Activated CD8-positive, alpha-beta memory T cell treated with anti-CD3 and anti-CD28 coated beads, Interleukin-2, amount 50 U/mL, for 1 hour (primary cell): ENCODE data around the gene KLHL40.
"Not testable (repeated sequence)": the region's sequence is repeated elsewhere in the genome, so short reads cannot be mapped to it uniquely, and the experiment has no call there.

ENCODE experiments used
- DNase-seq: peaks from one replicate; pipeline ENCODE4 v3.0.0-alpha.2; 2020; ENCODE audit errors: extremely low read depth

KLHL40 gene

DNA sequence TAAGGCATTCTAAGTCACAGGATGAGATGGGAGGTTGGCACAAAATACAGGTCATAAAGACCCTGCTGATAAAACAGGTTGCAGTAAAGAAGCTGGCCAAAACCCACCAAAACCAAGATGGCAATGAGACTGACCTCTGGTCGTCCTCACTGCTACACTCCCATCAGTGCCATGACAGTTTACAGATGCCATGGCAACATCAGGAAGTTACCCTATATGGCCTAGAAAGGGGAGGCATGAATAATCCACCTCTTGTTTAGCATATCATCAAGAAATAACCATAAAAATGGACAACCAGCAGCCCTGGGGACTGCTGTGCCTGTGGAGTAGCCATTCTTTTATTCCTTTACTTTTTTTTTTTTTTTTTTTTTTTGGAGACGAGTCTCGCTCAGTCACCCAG lies 37.1 kb downstream of the KLHL40 start:
- not testable (repeated sequence) for DNase-seq

DNA sequence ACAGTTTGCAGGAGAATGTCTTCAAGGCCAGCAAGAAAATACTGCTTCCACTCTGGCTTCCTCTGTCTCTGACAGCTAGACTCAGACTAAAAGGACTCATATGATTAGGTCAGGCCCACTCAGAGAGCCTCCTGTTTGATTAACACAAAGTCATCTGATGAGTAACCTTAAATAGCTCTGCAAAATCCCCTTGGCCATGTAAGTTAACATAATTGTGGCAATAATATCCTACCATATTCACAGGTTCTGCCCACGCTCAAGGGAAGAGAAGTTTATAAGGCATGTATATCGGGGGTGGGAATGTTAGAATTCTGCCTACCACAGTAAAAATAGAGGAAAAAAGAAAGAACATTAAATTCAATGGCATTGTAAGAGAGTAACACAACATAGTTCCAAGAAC lies 37.9 kb downstream of the KLHL40 start:
- no peak for DNase-seq

DNA sequence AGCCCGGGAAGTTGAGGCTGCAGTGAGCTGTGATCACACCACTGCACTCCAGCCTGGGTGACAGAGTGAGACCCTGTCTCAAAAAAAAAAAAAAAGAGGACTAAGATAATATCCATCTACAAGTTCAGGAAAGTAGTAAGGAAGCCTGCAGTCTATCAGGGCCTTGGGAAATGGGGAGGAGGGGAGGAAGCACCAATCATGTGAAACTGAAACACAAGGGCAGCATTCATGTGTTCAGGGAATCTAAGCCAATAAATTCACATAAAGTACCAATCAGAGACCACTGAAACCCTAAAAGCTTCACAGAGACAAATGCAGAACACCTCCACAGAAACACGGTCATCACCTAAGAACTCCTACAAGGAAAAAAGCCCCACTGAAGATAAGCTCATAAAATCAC lies 40.1 kb downstream of the KLHL40 start:
- DNase-seq: no peak

DNA sequence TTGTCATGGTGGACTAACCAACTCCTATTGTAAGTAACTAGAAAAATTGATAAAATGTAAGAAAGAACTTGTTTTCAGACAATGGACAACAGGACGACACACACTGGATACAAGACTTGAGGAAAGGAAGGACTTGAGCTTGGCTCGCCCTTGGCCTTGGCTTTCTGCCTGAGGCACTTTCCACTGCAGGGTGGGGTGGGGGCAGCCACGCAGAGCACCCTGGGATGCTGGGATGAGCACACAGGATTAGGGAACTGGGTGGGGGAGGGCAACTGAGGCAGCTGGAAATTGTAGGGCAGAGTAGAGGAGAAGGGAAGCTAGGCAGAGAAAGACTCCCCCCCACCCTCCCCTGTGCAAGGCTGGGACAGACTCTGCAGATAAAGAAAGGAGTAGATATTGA lies 42.7 kb downstream of the KLHL40 start:
- DNase-seq: no peak

DNA sequence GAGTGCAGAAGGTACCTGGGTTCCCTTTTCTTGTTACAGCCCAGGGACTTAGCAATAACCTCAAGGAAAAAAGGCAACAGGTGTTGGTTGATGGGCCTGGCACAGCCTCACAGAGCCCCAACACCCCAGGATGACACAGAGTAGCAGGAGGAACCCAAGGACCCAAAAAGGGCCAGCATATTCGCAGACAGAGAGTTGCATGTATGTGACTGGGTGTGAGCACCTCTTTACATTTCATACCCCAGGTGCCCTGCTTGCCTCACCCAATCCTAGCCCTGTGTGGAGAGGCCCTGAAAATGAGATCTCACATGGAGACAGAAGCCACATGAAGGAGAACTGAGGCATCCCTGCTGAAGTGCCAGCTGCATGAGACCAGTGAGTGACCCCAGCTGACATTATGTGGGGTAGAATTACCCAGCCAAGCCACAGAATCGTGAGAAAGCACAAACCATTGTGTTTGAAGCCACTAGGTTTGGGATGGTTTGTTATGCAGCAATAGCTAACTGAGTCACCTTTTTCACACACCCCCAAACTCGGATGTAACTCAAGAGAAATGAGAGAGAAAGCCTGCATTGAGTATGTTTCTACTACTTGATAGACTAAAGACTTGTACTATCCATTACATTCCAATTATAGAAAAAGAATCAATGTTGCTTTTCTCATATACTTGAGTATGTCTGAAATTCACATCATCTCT lies 43.5 kb downstream of the KLHL40 start:
- no peak for DNase-seq

DNA sequence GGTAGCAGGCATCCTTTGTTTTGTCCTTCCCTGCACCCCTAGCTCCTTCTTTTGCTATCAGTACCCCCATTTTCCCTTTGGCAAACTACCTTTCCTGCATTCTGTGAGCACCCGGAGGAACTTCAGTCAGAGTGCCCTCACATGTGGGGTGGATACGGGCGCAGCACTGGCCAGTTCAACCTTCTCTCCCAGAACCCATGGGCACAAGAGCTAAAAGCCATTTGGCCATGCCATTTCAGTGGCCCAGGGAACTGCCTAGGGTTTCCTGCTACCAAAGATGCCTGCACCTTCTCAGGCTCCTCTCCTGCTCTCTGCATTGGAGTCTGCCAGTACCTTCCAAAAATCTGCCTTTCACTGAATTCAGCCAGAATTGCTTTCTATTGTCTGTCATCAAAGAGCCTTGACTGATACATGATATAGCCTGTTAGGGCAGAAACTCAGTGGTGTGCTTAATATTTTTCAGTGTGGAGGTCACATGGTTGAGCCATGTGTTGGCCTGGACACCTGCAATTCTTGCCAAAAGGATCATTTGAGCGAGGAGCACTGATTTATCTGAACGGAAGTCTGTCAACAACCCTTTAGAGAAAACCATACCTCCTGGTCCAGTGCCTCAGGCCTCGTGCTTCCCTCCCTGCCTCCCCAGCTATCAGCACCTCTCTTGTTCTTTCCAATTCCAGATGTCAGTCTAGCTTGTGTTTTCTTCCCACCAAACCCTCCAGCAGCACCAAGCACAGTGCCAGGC lies 44.2 kb downstream of the KLHL40 start:
- DNase-seq: no peak

DNA sequence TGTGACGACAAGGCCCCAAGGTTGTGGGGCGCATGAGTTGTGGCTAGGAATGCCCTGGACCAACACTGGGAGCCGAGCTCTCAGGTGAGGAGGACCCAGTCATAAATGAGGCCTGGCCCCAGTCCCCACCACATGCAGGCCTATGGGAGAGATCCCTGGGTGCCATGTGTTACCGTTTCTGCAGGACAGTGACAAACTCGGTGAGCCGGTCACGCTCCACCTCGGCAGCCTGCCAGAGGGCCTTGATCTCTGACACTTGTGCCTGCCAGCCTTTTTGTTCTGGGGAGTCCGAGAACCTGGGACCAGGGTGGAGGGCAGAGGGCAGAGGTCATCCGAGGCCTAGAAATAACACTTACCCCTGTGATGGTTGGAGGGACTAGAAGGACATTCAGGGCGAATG lies 45.0 kb downstream of the KLHL40 start:
- no peak for DNase-seq

DNA sequence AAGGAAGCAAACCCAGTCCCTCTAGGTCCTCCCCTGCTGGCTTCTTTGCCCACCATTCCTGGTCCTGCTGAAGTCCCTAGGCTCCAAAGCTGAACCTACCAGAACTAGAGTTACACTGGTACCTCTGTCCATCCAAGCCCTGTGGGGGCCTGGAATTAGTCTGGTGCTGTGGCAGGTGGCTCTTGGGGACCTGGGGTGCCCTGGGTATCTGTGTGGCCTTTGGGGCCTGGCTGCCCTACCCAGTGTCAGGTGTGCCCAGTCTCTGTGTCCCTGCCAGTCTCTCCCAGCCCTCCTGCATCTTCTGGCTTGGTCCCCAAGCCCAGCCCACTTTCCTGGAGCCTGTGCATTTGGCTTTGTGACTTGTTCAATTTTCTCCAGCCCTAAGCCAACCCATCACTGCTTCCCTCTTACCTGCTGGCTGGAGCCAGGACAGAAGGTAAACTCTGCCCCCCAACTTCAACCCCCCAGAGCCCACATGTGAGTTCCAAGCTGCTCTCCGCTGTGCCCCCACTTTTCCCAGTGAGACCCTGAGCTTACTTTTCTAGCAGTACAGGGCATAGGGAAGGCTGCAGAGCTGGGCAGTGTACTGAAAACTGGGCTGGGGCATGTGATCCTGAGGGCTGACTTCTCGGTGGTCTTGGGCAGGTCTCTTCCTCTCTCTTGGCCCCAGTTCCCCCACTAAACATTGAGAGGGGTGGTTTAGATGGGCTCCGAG lies 45.5 kb downstream of the KLHL40 start:
- no peak for DNase-seq

DNA sequence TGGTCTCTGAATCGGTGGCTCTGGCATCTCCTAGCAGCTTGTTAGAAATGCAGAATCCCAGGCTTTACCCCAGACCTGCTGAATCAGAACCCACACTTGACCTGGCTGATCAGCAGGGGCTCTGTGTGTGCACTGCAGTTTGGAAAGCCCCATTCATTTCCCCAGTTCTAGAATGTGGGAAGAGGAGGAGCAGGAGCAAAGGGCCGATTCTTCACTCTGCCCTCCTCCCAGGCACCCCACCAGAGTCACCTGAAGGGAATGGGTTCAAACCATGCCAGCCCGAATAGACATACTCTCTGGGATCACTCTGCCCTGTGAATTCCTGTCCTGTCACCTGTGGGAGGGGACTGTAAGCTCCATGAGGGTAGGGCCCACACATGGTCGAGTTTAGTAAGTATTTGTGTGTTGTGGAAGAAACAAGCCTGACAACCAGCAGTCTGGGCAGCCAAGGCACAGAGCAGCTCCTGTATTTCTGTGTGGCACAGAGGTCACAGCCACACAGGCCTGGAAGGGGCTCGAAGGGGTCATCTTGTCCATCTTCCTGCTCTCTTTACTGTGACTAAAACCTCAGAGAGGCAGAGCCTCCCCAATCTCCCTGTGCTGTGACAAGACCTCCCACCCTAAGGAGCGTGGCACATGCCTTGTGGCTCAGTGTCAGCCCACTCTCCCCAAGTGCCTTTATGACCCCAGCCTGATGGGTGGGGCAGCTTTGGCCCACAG lies 46.3 kb downstream of the KLHL40 start:
- DNase-seq: no peak

DNA sequence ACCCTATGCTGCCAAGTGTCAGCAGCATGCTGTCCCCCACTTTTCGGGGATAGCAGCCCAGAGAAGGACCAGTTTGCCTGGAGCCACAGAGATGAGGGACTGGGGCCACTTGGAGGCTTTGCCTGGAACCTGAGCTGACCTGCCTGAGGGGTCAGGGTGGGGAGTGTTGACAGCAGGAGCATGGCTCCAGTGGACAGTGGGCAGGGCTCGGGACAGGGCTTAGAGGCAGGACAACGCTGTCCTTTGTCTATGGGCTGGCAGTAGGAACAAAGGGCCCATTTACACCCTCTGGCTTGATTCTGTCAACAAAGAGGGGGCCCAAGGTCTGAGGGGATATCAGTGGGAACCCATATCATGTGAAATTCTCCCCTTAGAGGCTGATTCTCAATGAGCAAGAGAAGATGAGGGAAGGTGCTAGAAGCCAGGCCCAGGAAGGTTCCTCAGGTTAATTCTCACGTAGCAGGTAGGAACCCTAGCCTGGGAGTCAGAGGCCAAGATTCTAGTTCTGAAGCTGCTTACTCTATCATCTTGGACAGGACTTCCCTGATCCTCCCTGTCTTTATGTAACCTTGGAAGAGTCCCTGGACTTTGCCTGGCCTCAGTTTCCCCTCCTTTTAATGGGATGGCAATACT lies 47.0 kb downstream of the KLHL40 start:
- DNase-seq: no peak

DNA sequence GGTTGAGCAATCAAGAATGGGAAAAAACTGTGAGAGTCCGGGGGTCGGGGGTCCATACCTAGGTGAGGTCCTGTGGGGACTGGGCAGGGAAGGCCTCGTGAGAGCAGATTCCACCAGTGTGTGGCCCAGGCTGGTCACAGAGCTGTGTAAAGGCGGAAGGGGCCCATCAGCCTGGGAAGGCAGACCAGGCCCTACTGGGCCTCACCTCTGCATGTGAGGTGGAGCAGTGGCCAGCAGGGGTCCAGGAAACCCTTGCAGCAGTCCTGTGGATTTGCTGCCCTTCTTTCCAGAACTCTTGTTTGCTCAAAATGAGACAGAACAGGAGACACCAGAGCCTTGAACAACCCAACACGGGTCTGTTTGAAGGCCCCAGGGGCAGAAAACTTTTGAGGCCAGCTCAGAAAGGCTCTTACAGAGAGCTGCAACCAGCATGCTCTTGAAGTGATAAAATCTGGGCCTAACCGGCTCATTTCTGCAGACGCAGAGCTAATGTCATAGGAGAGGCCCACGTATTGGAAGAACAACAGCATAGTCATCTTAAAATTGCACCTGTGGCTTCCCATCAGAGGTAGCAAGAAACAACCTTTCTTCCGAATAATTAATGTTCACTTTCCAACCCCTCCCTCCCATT lies 47.6 kb downstream of the KLHL40 start:
- no peak for DNase-seq

DNA sequence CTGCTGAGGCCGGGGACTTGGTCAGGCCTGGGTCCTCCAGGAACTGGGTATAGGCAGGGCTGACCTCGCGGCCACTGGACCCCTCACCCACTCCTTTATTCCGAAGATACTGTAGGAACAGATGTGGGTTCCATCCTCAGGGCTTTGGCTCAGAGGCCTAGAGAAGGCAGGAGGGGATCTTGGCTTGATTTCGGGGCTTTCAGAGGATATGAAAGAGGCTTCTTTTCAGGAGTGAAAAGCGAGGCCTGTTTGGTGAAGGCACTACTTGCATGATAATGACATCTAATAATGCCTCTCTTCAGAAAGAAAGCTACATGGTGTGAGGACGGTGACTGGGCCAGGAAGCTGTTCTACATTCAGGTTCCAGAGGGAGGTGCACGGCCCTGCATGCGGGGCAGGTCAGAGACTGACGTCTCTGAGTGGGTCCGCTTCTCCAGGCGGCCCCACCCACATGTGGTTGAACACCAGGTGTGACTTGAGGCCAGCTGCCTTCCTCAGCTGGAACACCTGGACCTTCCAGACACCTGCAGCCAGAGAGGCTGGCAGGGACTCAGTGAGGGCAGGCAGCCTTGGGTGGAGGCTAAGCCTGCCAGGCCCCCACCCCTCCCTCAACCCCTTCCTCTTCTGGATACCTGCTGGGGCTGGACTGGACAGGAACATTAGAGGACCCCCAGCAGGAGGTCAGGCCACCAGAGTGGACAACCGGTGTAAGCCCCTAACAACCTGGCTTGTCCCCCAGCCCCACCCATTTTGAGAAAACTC lies 48.3 kb downstream of the KLHL40 start:
- no peak for DNase-seq

DNA sequence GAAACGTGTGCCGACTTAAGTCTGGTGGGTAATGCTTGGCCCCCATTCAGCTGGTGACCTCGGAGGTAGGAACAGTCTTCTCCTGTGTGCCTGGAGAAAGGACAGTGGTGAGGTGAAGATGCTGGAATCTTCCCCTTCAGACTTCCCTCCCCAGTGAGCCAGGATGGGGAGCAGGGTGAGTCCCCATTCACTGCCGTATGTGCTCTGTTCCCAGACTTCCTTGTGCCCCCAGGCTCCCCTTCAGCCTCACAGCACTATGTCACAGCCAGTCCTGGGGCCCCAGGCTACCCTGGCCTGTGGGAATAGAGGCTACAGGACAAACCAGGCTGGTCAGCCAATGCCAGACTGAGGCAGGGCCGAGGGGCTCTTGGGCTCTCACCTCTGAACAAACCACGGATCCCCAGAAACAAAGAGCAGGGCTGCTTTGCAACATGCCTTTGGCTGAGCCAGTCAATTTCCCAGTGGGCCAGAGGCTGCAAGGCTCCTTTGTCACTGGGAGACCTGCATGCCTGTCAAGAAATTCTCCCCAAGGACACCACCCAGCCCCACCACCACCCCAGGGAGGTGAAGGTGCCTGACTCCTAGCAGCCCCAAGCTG lies 49.0 kb downstream of the KLHL40 start:
- no peak for DNase-seq

DNA sequence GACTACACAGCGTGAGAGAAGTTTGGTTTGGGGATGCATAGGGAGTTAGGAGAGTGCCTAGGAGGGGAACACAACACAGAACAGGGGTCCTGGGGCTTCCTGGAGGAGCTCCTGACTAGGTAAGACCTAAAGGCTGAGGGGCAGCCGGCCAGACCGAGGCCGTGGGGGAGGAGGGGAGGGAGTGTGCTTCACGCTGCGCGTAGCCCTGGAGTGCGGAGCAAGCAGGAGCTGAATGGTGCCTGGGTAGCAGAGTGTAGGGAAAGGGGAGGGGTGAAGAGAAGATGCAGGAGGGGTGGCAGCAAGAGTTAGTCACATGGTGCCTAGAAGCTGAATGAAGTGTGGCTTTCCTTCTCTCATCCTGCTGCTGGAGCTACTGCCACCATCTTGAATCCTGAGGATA lies 49.7 kb downstream of the KLHL40 start:
- no peak for DNase-seq

DNA sequence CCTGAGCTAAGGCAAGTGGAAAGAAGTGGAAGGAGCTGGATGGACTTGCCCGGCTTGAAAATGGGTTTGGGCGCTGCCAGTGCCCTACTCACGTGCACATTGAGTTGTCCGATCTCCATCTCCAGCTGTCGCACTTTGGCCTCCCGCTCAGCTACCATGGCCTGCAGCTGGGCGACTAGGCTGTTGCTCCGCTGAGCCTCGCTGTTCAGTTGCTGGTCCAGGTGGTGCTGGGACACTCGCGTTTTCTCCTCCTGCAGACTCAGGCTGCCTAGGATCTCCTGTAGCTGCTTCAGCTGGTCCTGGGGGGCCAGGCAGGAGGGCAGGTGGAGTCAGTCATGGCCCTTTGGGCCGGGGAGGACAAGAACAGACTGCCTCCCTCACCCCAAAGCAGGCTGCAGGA lies 50.3 kb downstream of the KLHL40 start:
- no peak for DNase-seq

DNA sequence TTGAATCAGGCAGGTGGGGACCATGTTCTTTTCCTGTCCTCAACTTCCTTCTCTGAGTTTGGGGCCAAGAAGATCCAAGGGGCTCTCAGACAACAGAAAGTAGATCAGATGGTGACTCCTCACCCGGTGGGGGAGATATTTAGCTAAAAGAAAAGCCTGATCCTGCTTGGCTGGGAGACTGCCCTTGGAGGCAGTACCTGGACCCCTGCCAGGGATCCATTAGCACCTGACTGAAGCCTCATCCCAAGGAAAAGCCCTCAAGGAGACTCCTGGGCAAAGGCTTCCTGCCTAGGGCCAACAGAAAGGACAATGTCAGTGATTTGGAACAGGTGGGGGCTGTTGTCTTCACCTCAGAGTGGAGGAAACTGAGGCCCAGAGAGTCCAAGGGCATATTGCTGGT lies 50.7 kb downstream of the KLHL40 start:
- DNase-seq: no peak

DNA sequence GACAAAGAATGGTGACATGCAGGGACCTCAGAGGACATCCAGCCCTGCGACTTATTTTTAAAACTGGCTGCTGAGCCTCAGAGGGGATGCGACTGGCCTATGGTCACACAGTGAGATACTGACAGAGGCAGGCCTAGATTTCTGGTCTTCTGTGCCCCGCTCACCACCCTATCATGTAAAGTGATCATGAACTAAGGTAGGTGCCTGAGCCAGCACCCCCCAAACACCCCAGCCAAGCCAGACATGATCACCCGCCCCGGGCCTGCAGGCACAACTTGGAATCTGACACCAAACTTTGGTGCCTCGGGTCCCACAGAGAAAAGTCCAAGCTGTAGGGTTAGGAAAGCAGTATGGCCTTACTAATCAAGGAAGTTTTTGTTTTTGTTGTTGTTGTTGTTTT lies 51.2 kb downstream of the KLHL40 start:
- no peak for DNase-seq

DNA sequence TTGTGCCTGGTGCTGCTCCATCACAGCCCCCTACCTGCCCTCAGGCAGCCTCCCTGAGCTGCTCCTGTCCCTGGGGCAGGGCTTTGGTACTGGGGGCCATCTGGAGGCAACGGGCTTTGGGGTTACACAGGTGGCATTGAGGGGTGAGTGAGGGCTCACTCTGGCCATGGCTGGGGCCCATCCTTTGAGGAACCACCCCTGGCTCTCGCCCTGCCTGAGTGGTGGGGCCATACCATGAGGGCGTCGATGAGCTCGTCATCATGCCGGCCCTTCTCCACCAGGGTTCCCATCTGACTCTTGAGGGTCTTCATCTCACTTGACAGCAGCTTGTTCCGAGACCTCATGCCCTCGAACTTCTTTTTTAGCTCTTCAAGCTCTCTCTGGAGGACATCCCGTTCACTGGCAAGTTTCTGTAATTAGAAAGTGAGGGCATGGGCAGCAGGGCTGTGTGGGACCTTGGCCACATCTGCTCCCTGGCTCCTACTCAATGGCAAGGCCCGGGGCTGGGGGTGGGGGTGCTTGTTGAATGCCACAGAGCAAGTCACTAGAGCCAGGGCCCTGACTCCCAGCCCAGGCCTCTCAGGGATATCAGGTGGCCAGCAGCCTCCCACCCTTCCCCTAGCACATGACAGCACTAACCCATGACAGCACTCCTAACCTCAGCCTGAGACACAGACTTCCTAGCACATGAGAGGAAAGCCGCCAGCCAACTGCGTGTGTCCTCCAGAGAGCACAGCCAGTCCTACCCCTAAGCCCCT lies 54.2 kb downstream of the KLHL40 start:
- DNase-seq: no peak

DNA sequence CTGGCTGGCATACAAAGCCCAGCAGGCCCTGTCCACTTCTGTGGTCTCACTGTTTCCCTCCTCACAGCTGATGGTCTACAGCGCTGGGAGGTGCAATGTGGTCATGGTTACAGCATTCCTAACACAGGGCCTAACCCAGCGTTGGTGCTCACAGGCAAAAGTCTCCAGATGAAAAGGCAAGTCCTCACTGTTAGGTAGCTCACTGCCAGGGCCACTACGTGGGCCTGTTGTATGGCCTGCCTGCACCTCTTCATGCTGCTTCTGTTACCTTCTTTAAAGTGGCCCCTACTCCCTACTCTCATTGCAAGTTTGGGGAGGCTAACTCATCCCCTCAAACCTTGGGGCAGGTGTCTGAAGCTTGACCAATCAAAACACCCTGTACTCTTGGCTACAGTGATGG lies 56.5 kb downstream of the KLHL40 start:
- DNase-seq: no peak
